ENCODE measurements around the gene SUN5.
"Not testable (repeated sequence)": the region's sequence is repeated elsewhere in the genome, so short reads cannot be mapped to it uniquely, and the experiment has no call there.

Gene SUN5

GRCh38 chr20:32958574-32958973 lies 45.7 kb downstream of the SUN5 start:
- no peaks in the 10 kb centered on the region; the same call in 1 of the 2 replicates for H3K4me1 ChIP-seq (ENCODE audit: control insufficient read depth, insufficient read depth, low read length)
- H3K4me3 ChIP-seq (ENCODE audit: low read depth, low read length), result no peak overlapping the region
- no peaks in the 10 kb centered on the region for H3K36me3 ChIP-seq (ENCODE audit: control insufficient read depth, insufficient read depth, low read length)
- H3K27me3 ChIP-seq (ENCODE audit: control insufficient read depth, insufficient read depth, low read length), result no peaks in the 10 kb centered on the region
- peaks cover 29% of the 10 kb centered on the region for H3K9me3 ChIP-seq (ENCODE audit: control insufficient read depth, insufficient read depth, low read depth, low read length)
- no peak overlapping the region for H3K9ac ChIP-seq (ENCODE audit: low read length)
- no peak overlapping the region for H3K27ac ChIP-seq (ENCODE audit: low read depth, low read length)

GRCh38 chr20:32957459-32957858 lies 46.8 kb downstream of the SUN5 start:
- Histone ChIP-seq H3K27me3 (ENCODE audit: control insufficient read depth, insufficient read depth, low read length) (peaks cover 8% of the 10 kb centered on the region), H3K9me3 (ENCODE audit: control insufficient read depth, insufficient read depth, low read depth, low read length) (peaks cover 29% of the 10 kb centered on the region), H3K4me3 (ENCODE audit: low read depth, low read length) (no peak overlapping the region), H3K36me3 (ENCODE audit: control insufficient read depth, insufficient read depth, low read length) (no peaks in the 10 kb centered on the region), H3K4me1 (ENCODE audit: control insufficient read depth, insufficient read depth, low read length) (no peaks in the 10 kb centered on the region; the same call in 1 of the 2 replicates), H3K27ac (ENCODE audit: low read depth, low read length) (no peak overlapping the region), H3K9ac (ENCODE audit: low read length) (no peak overlapping the region)

- peaks cover 58% of the 10 kb centered on the region for H3K27me3 ChIP-seq (ENCODE audit: control insufficient read depth, insufficient read depth, low read length)
- not testable (repeated sequence) for H3K9me3 ChIP-seq (ENCODE audit: control insufficient read depth, insufficient read depth, low read depth, low read length); H3K9ac ChIP-seq (ENCODE audit: low read length); H3K27ac ChIP-seq (ENCODE audit: low read depth, low read length); H3K36me3 ChIP-seq (ENCODE audit: control insufficient read depth, insufficient read depth, low read length); H3K4me1 ChIP-seq (ENCODE audit: control insufficient read depth, insufficient read depth, low read length); H3K4me3 ChIP-seq (ENCODE audit: low read depth, low read length)
Observed at GRCh38 chr20:32950539-32950938, 53.7 kb downstream of the SUN5 start.

GRCh38 chr20:32946629-32947028 lies 57.6 kb downstream of the SUN5 start:
- no peaks in the 10 kb centered on the region for H3K36me3 ChIP-seq (ENCODE audit: control insufficient read depth, insufficient read depth, low read length)
- no peak overlapping the region for H3K4me3 ChIP-seq (ENCODE audit: low read depth, low read length)
- H3K9ac ChIP-seq (ENCODE audit: low read length), result no peak overlapping the region
- peaks cover 42% of the 10 kb centered on the region for H3K27me3 ChIP-seq (ENCODE audit: control insufficient read depth, insufficient read depth, low read length)
- peaks cover 6% of the 10 kb centered on the region; the same call in 1 of the 2 replicates for H3K4me1 ChIP-seq (ENCODE audit: control insufficient read depth, insufficient read depth, low read length)
- no peak overlapping the region for H3K27ac ChIP-seq (ENCODE audit: low read depth, low read length)
- H3K9me3 ChIP-seq (ENCODE audit: control insufficient read depth, insufficient read depth, low read depth, low read length), result no peaks in the 10 kb centered on the region; the same call in 1 of the 2 replicates

- H3K4me3 ChIP-seq (ENCODE audit: low read depth, low read length), result no peak overlapping the region
- H3K9me3 ChIP-seq (ENCODE audit: control insufficient read depth, insufficient read depth, low read depth, low read length), result peaks cover 2% of the 10 kb centered on the region; the same call in 1 of the 2 replicates
- H3K9ac ChIP-seq (ENCODE audit: low read length), result no peak overlapping the region
- H3K27me3 ChIP-seq (ENCODE audit: control insufficient read depth, insufficient read depth, low read length), result peaks cover 33% of the 10 kb centered on the region
- H3K27ac ChIP-seq (ENCODE audit: low read depth, low read length), result no peak overlapping the region
- H3K36me3 ChIP-seq (ENCODE audit: control insufficient read depth, insufficient read depth, low read length), result no peaks in the 10 kb centered on the region
- H3K4me1 ChIP-seq (ENCODE audit: control insufficient read depth, insufficient read depth, low read length), result peaks cover 3% of the 10 kb centered on the region; the same call in 1 of the 2 replicates
Observed at GRCh38 chr20:32945710-32946221, 58.5 kb downstream of the SUN5 start.

GRCh38 chr20:32943490-32944052 lies 60.7 kb downstream of the SUN5 start:
- Histone ChIP-seq H3K27me3 (ENCODE audit: control insufficient read depth, insufficient read depth, low read length) (peaks cover 13% of the 10 kb centered on the region), H3K9ac (ENCODE audit: low read length) (no peak overlapping the region)

GRCh38 chr20:32941155-32941885 lies 62.9 kb downstream of the SUN5 start:
- Histone ChIP-seq H3K27ac (ENCODE audit: low read depth, low read length) (no peak overlapping the region), H3K9me3 (ENCODE audit: control insufficient read depth, insufficient read depth, low read depth, low read length) (peaks cover 2% of the 10 kb centered on the region; the same call in 1 of the 2 replicates), H3K36me3 (ENCODE audit: control insufficient read depth, insufficient read depth, low read length) (no peaks in the 10 kb centered on the region), H3K4me1 (ENCODE audit: control insufficient read depth, insufficient read depth, low read length) (no peaks in the 10 kb centered on the region; the same call in 1 of the 2 replicates), H3K27me3 (ENCODE audit: control insufficient read depth, insufficient read depth, low read length) (no peaks in the 10 kb centered on the region), H3K9ac (ENCODE audit: low read length) (no peak overlapping the region), H3K4me3 (ENCODE audit: low read depth, low read length) (no peak overlapping the region)

More at GRCh38 chr20:32943490-32944052, 60.7 kb downstream of the SUN5 start:
- Histone ChIP-seq H3K36me3 (ENCODE audit: control insufficient read depth, insufficient read depth, low read length) (no peaks in the 10 kb centered on the region), H3K4me3 (ENCODE audit: low read depth, low read length) (no peak overlapping the region), H3K27ac (ENCODE audit: low read depth, low read length) (no peak overlapping the region), H3K9me3 (ENCODE audit: control insufficient read depth, insufficient read depth, low read depth, low read length) (peaks cover 2% of the 10 kb centered on the region; the same call in 1 of the 2 replicates), H3K4me1 (ENCODE audit: control insufficient read depth, insufficient read depth, low read length) (no peaks in the 10 kb centered on the region; the same call in 1 of the 2 replicates)

- H3K27ac ChIP-seq (ENCODE audit: low read depth, low read length), result no peak overlapping the region
- no peaks in the 10 kb centered on the region for H3K36me3 ChIP-seq (ENCODE audit: control insufficient read depth, insufficient read depth, low read length)
- no peaks in the 10 kb centered on the region for H3K4me1 ChIP-seq (ENCODE audit: control insufficient read depth, insufficient read depth, low read length)
- H3K27me3 ChIP-seq (ENCODE audit: control insufficient read depth, insufficient read depth, low read length), result no peaks in the 10 kb centered on the region
- no peaks in the 10 kb centered on the region for H3K9me3 ChIP-seq (ENCODE audit: control insufficient read depth, insufficient read depth, low read depth, low read length)
- H3K9ac ChIP-seq (ENCODE audit: low read length), result no peak overlapping the region
- no peak overlapping the region for H3K4me3 ChIP-seq (ENCODE audit: low read depth, low read length)
Observed at GRCh38 chr20:32934580-32934979, 69.7 kb downstream of the SUN5 start.

Data from HUES6 (cell line).